NCI-H774 (cell line): Measurements from ENCODE around the gene TGIF2LY.
"Not testable (repeated sequence)": the region's sequence is repeated elsewhere in the genome, so short reads cannot be mapped to it uniquely, and the experiment has no call there.

Experiments
- DNase-seq: peaks from one replicate; lab custom pipeline; 2025; lab: John Stamatoyannopoulos, UW

The TGIF2LY gene

DNA sequence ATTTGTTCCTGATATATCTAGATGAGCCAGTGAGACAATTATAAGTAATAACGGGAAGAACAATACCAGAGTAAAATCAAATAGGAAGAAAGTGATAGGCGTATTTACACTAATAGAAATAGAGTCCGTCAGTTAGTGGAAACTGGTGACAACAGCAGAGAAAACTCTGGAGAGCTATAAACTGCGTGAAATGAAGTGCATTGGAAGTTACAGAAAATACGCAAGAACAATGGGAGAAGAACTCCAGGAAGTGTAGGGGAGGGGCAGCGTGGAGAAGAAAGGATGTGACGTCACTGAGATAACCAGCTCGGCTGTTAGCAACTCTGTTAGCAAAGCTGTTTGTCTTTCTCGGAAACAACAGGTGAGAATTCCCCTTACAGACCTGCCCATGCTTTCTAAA is at the start of gene TGIF2LY:
TGIF2LY (plus strand) TSS at position 301 of the 400 bp plus-strand sequence. CDS start 178 bp downstream, outside the sequence.
- DNase-seq, result not testable (repeated sequence)
